ENCODE results near the gene CCDC14. TPM values are rescaled to one million over a fixed set of nuclear protein-coding genes. Genes with fewer than 3 reads are reported as not detected.
"Not testable (repeated sequence)": the region's sequence is repeated elsewhere in the genome, so short reads cannot be mapped to it uniquely, and the experiment has no call there.

CCDC14 gene, protein sequence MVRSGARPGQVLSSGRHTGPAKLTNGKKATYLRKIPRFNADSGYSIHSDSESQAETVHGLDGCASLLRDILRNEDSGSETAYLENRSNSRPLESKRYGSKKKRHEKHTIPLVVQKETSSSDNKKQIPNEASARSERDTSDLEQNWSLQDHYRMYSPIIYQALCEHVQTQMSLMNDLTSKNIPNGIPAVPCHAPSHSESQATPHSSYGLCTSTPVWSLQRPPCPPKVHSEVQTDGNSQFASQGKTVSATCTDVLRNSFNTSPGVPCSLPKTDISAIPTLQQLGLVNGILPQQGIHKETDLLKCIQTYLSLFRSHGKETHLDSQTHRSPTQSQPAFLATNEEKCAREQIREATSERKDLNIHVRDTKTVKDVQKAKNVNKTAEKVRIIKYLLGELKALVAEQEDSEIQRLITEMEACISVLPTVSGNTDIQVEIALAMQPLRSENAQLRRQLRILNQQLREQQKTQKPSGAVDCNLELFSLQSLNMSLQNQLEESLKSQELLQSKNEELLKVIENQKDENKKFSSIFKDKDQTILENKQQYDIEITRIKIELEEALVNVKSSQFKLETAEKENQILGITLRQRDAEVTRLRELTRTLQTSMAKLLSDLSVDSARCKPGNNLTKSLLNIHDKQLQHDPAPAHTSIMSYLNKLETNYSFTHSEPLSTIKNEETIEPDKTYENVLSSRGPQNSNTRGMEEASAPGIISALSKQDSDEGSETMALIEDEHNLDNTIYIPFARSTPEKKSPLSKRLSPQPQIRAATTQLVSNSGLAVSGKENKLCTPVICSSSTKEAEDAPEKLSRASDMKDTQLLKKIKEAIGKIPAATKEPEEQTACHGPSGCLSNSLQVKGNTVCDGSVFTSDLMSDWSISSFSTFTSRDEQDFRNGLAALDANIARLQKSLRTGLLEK
- total RNA-seq: 10 to 100 TPM in 2 of 9 donors, 1 to 10 TPM in 7; 4.5 to 12.7 (median 7.2) TPM
- polyA plus RNA-seq: 1 to 10 TPM; 6.4 to 8.5 TPM
- long read RNA-seq, donor 1, full-length matches to known transcripts: 2 of 5 reads
- long read RNA-seq, donor 1, partial matches to known transcripts: 1 of 5 reads
- long read RNA-seq, donor 1, other reads (novel, unspliced or antisense): 2 of 5 reads
- long read RNA-seq, donor 2, full-length matches to known transcripts: 4 of 16 reads
- long read RNA-seq, donor 2, partial matches to known transcripts: 3 of 16 reads
- long read RNA-seq, donor 2, other reads (novel, unspliced or antisense): 9 of 16 reads
- long read RNA-seq, donor 3, partial matches to known transcripts: 2 of 3 reads
- long read RNA-seq, donor 3, other reads (novel, unspliced or antisense): 1 of 3 reads

- ATAC-seq: peak; percentile 99 to 100 (median 99)
- H3K9me3 ChIP-seq: no peaks in the 10 kb centered on the region
- H3K27ac ChIP-seq: peak within 1 kb of the TSS in 11 of 12 donors; percentile 42 to 85 (median 71)
- 0 to 1% (median 0%) methylated on average over 55 of the region's 55 CpGs for WGBS, 4 donors
- peak; percentile 90 to 95 (median 94) for DNase-seq
- peak within 1 kb of the TSS; percentile 24 to 86 (median 70) for H3K4me3 ChIP-seq
- peaks cover 0 to 7% (median 2%) of the 10 kb centered on the region in 9 donors for H3K36me3 ChIP-seq
- intact Hi-C loops (cut with DNase I): no loop called here
- TF ChIP-seq, protein P1, sequence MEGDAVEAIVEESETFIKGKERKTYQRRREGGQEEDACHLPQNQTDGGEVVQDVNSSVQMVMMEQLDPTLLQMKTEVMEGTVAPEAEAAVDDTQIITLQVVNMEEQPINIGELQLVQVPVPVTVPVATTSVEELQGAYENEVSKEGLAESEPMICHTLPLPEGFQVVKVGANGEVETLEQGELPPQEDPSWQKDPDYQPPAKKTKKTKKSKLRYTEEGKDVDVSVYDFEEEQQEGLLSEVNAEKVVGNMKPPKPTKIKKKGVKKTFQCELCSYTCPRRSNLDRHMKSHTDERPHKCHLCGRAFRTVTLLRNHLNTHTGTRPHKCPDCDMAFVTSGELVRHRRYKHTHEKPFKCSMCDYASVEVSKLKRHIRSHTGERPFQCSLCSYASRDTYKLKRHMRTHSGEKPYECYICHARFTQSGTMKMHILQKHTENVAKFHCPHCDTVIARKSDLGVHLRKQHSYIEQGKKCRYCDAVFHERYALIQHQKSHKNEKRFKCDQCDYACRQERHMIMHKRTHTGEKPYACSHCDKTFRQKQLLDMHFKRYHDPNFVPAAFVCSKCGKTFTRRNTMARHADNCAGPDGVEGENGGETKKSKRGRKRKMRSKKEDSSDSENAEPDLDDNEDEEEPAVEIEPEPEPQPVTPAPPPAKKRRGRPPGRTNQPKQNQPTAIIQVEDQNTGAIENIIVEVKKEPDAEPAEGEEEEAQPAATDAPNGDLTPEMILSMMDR (IDR thresholded peaks at IDR 0.05): peak in 2 of 12 donors; percentile 8 to 16
- TF ChIP-seq POLR2A (IDR thresholded peaks at IDR 0.05): peak in 1 of 2 donors; percentile 64
- peaks cover 0 to 28% (median 7%) of the 10 kb centered on the region in 12 donors for H3K4me1 ChIP-seq
- H3K27me3 ChIP-seq: no peaks in the 10 kb centered on the region
Observed at GRCh38 chr3:123960781-123961507, at the start of gene CCDC14. Gene CCDC14, minus strand, starts transcription at chr3:123961229. Its CDS starts 56 bp downstream, at chr3:123961173.

- H3K4me3 ChIP-seq; DNase-seq; intact Hi-C loops (cut with DNase I); ATAC-seq; H3K9me3 ChIP-seq; H3K36me3 ChIP-seq; H3K27ac ChIP-seq; H3K4me1 ChIP-seq; H3K27me3 ChIP-seq: not testable (repeated sequence)
- WGBS, 4 donors: 95 to 100% (median 98%) methylated on average over 1 of the region's 1 CpG
Observed at GRCh38 chr3:124008321-124008720, 47.3 kb upstream of the CCDC14 start.

DNA sequence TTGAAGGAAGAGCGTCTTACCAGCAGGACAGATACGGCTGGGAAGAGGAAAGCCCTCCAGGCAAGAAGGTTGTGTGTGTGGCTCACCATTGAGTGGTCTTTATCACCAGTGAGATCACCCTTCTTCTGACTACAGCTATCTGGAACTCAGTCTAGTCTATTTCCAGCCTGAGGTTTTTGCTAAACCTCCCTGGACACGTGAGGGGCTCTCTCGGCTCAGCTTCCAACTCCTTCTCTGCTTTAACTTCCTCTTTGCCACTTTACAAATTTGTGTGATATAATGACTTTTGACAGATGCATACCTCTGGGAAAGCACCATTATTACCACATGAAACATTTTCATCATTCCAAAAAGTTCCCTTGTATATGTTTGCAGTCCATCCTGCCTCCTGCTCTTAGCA, 46.2 kb upstream of the CCDC14 start:
- no peak overlapping the region for H3K27ac ChIP-seq
- no peak for TF ChIP-seq POLR2A (IDR thresholded peaks at IDR 0.05)
- TF ChIP-seq, protein P1 (IDR thresholded peaks at IDR 0.05): no peak
- no peak for ATAC-seq
- 42 to 55% (median 49%) methylated on average over 4 of the region's 4 CpGs for WGBS, 4 donors
- intact Hi-C loops (cut with DNase I): no loop called here
- no peaks in the 10 kb centered on the region for H3K36me3 ChIP-seq
- no peaks in the 10 kb centered on the region for H3K9me3 ChIP-seq
- peaks cover 0 to 6% (median 0%) of the 10 kb centered on the region in 9 donors for H3K27me3 ChIP-seq
- H3K4me1 ChIP-seq: peaks cover 0 to 4% (median 0%) of the 10 kb centered on the region in 12 donors
- no peak for DNase-seq
- no peak overlapping the region for H3K4me3 ChIP-seq

DNA sequence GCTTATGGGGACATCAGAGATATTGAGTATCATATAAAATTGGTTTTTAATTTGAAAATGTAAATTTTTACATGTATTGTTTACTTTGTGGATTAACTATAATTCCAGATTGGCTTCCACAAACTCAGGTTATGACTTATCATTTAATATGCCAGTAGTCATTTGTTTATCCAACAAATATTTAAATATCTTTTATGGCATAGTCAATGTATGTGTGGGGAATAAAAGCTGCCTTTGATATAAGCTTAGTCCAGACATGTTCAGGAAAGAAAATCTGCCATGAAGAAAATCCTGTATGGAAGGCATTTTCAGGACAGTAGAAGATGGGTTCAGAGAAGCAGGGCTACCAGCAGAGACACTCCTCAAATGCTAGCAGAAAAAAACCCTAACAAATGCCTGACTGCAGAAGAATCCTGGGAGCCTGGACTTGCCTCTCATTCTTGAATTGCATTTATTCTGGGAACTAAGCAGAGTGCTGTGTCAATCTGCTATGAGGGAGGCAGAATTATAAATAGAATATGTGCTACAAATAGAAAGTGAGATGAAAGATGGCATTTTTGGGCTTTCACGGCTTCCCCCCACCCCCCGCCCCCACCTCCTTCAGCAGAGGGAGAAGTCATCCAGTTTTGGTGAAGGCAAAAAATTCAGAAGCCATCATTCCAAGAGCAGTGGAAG, 41.5 kb upstream of the CCDC14 start:
- 32 to 49% (median 45%) methylated on average over 2 of the region's 2 CpGs for WGBS, 4 donors
- DNase-seq; H3K27ac ChIP-seq; H3K9me3 ChIP-seq; H3K4me3 ChIP-seq; H3K4me1 ChIP-seq; intact Hi-C loops (cut with DNase I); H3K36me3 ChIP-seq; H3K27me3 ChIP-seq: not testable (repeated sequence)
- ATAC-seq: peak in 2 of 4 donors; percentile 36 to 48

DNA sequence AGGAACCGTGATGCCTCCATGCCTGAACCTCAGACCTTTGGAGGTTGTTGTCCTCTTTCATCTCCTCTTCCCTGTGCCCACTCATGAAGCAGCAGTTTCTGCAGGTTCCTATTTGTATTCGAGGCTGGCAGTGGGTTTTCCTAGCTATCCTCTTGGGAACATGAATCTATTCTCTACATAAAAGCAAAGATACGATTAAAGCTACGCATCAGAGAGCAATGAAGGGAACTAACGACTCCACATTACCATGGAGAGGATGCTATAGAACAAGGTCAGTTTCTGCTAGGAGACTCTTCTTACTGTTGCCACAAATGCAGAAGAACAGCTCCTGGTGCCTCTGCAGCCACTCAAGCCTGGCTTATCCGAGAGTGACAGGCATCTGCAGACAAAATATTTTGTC, 40.3 kb upstream of the CCDC14 start:
- intact Hi-C loops (cut with DNase I); H3K36me3 ChIP-seq; ATAC-seq; H3K4me1 ChIP-seq; DNase-seq; H3K27me3 ChIP-seq; H3K4me3 ChIP-seq; H3K27ac ChIP-seq: not testable (repeated sequence)
- WGBS, 4 donors: 73 to 77% (median 76%) methylated on average over 6 of the region's 6 CpGs
- peaks cover 0 to 10% (median 2%) of the 10 kb centered on the region in 12 donors for H3K9me3 ChIP-seq

All from heart left ventricle (tissue), 16 donors.